ENCODE measurements around the gene ARHGAP22.

- TF ChIP-seq CTCF (IDR thresholded peaks at IDR 0.05; ENCODE audit: insufficient read depth, low read depth, low read length), result no peak
- no peak for TF ChIP-seq EZH2 (IDR thresholded peaks at IDR 0.05; ENCODE audit: insufficient read depth, low read length)
Observed at GRCh38 chr10:48616436-48616835, 11.6 kb upstream of the ARHGAP22 start.

All from astrocyte (in vitro differentiated cells and primary cell).